KOPT-K1 (cell line): ENCODE measurements around the gene ZNF205.
"Not testable (repeated sequence)": the region's sequence is repeated elsewhere in the genome, so short reads cannot be mapped to it uniquely, and the experiment has no call there.

Experiments used
- H3K27ac ChIP-seq: fragments of 200-600 bp; sonication (generic); 2 replicates; pipeline ENCODE4 v1.5.1; 2016; ENCODE audit warnings: antibody characterized with exemption, mild to moderate bottlenecking, low read depth, low read length; ENCODE audit not compliant: poor library complexity, severe bottlenecking
- H3K36me3 ChIP-seq: fragments of 200-600 bp; sonication (generic); 2 replicates; pipeline ENCODE4 v1.5.1; 2017; ENCODE audit warnings: antibody characterized with exemption, mild to moderate bottlenecking, low read length, moderate library complexity; ENCODE audit not compliant: insufficient read depth
- H3K9me3 ChIP-seq: fragments of 200-600 bp; sonication (generic); 2 replicates; pipeline ENCODE4 v1.5.1; 2017; ENCODE audit warnings: antibody characterized with exemption, low read length, mild to moderate bottlenecking; ENCODE audit not compliant: insufficient read depth, poor library complexity, severe bottlenecking

Gene ZNF205

DNA sequence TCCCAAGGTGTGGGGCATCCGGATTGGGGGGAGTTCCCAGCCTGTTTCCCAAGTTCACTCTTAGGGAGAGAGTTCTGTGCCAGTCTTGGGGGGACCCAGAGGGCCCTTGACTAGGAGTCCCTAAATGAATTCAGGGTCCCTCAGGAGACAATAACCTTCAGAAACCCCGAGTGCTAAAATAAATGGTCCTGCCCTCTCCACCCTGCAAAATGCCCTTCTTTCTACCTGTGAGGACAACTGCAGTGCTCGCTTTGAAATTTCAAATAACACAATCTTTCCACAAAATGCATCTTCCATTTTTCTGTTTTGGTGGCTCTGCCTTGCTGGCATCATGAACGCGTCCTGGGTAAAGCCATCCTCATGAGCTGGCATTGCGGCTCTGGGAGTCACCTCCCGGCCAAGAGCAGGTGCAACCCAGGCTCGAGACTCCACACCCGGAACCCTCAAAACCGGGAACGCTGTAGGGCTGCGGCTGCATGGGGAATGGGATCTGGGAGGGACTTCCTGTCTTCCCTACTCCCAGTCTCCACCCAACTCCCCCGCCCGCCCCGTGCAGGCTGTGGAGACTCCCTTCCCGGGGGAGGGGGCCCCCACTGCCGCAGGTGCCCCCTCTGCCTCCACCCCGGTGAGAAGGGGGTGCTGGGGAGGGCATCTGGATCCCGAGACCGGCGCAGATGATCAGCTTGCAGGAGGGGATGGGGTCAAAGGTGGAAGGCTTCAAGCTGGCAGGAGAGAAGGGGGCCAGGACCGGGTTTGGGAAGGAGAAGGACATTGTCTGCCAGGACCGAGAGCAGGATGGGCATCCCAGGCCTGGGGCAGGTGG, at the start of gene ZNF205:
TSS of gene ZNF205 (plus strand) at position 529 of the 823 bp plus-strand sequence. CDS start 845 bp downstream, outside the sequence.
- H3K9me3 ChIP-seq, result no peaks in the 10 kb centered on the region
- no peaks in the 10 kb centered on the region for H3K36me3 ChIP-seq
- no peak within 1 kb of the TSS for H3K27ac ChIP-seq

DNA sequence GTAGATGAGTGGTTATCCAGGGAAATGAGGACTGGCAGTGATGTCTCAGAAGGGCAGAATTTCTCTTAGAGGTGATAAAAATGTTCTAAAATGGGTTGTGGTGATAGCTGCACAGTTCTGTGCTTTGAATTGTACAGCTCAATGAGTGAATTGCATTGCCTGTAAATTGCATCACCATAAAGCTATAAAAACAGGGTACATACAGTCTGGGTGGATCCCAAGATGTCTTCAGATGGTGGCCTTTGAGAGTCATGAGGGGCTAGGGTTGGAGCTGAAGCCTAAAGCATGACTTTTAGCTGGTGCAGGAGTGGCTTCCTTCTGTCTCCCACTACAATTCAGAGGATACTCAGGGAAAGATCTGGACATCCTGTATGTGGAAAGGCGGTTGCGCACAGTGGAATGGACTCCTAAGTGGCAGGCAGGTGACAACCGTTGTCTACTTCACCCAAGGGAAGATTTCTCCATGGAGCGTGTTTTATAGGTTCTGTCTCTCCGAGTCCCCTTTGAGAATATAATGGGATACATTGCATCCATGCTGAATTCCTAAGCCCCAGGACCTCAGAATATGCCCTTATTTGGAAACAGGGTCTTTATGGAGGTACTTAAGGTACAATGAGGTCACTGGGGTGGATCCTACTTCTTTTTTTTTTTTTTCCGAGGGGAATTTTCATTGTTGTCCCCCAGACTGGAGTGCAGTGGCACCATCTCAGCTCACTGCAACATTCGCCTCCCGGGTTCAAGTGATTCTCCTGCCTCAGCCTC, 48.6 kb upstream of the ZNF205 start:
- no peaks in the 10 kb centered on the region for H3K9me3 ChIP-seq
- no peak overlapping the region for H3K27ac ChIP-seq
- peaks cover 17% of the 10 kb centered on the region for H3K36me3 ChIP-seq

DNA sequence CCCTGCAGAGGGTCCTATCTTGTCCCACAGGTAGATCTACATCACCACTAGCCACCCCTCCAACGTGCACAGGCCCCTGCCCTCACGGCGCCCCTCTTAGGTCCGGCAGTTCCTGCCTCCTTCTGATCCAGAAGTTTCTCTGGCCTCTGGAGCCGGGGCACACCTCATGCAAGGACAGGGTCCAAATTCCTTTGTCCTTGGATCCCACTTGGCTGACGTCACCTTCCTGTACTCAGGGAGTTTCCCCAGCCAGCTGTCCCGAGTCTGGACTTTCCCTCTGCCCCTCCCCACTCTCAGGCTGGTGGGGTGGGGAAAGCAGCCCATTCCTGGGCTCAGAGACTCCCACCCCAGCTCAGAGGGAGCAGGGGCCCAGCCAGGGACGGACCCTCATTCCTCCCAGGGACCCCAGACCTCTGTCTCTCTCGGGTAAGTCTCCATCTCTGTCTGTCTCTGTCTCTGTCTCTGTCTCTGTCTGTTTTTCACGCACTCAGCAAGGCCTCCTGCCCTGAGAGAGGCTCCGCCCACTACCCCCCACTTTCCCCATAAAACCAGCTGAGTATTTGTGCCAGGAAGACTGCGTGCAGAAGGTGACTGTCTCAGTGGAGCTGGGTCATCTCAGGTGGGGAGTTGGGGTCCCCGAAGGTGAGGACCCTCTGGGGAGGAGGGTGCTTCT, 47.2 kb upstream of the ZNF205 start, which contains the start of gene IL32:
TSS of gene IL32 (plus strand) at position 572 of the 673 bp plus-strand sequence. CDS start 172 bp downstream, outside the sequence.
- H3K36me3 ChIP-seq, result peaks cover 28% of the 10 kb centered on the region
- peak within 1 kb of the TSS; percentile 76 for H3K27ac ChIP-seq
- no peaks in the 10 kb centered on the region for H3K9me3 ChIP-seq

DNA sequence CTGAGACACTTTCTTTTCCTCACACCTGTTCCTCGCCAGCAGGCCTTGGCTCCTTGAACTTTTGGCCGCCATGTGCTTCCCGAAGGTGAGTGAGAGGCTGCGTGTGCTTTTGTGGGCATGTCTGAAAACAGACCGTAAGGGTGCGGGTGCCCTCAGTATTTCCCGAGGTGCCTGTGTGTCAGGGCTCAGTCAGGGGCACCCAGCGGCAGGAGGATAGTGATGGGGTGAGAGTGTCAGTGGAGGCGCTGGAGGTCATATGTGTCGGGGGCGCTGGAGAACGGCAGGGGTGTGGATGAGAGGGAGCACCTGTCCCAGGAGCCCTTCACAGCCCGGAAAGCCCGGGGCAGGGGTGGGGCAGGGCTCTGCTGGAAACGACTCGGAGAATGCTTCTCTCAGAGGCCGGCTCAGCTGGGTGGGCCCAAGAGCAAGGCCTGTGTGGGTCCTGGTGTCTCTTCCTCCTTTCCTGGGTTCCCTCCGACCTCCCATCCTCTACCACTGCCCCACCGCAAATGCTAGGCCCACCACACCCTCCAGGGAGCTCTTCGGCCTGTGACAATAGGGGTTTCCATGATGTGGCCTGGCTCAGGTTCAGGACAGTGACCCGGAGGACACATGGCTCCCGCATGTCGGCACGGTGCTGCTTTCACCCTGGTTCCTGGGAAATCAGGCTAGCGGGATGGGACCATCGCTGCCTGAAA, 46.5 kb upstream of the ZNF205 start:
- peaks cover 28% of the 10 kb centered on the region for H3K36me3 ChIP-seq
- peak overlapping the region; percentile 76 for H3K27ac ChIP-seq
- no peaks in the 10 kb centered on the region for H3K9me3 ChIP-seq

DNA sequence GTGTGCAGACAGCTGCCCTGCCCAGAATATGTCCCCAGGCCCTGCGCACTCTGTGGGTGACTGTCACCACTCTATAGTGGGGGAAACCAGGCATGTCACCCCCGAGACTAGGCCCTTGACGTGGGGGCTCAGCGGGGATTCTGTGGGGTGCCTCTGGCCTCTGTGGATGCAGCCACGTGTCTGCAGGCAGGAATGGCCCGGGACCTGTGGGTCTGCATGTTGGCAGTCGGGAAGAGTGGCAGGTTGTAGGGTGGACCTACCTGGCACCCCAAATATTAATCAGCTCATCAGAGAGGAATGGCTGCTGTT, 46.0 kb upstream of the ZNF205 start:
- Histone ChIP-seq H3K27ac (peak overlapping the region; percentile 76), H3K9me3 (no peaks in the 10 kb centered on the region), H3K36me3 (peaks cover 28% of the 10 kb centered on the region)

DNA sequence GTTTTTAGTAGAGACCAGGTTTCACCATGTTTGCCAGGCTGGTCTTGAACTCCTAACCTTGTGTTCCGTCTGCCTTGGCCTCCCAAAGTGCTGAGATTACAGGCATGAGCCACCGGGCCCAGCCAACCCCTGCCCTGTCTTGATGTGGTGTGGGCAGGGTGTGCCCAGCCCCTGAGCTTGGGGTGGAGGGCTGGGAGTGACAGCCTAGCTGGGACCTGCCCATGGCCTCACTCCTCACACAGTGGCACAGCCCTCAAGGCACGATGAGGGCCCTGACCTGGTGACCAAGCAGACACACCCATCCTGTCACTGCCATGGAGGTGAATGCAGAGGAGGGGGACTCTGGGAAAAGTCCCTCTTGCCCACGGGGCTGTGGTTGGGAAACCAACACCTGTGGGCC, 43.9 kb upstream of the ZNF205 start:
- Histone ChIP-seq H3K27ac (peak overlapping the region; percentile 76), H3K36me3 (peaks cover 28% of the 10 kb centered on the region), H3K9me3 (no peaks in the 10 kb centered on the region)

DNA sequence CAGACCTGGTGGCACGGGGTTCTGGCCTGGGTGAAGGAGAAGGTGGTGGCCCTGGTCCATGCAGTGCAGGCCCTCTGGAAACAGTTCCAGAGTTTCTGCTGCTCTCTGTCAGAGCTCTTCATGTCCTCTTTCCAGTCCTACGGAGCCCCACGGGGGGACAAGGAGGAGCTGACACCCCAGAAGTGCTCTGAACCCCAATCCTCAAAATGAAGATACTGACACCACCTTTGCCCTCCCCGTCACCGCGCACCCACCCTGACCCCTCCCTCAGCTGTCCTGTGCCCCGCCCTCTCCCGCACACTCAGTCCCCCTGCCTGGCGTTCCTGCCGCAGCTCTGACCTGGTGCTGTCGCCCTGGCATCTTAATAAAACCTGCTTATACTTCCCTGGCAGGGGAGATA, 43.2 kb upstream of the ZNF205 start:
- peak overlapping the region; percentile 69 for H3K27ac ChIP-seq
- H3K36me3 ChIP-seq, result peaks cover 28% of the 10 kb centered on the region
- H3K9me3 ChIP-seq, result not testable (repeated sequence)

DNA sequence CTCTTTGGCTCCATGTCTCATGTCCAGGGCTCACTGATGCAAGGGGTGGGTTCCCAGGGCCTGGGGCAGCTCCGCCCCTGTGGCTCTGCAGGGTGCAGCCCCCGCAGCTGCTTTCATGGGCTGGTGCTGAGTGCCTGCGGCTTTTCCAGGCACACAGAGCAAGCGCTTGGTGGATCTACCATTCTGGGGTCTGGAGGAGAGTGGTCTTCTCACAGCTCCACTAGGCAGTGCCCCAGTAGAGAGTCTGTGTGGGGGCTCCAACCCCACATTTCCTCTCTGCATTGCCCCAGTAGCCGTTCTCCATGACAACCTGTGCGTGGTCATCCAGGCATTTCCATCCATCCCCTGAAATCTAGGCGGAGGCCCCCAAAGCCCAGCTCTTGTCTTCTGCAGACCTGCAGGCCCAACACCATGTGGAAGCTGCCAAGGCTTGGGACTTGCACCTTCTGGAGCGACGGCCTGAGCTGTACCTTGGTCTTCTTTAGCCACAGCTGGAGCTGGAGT, 41.7 kb upstream of the ZNF205 start:
- Histone ChIP-seq H3K9me3 (no peaks in the 10 kb centered on the region), H3K27ac (peak overlapping the region; percentile 69), H3K36me3 (peaks cover 28% of the 10 kb centered on the region)

DNA sequence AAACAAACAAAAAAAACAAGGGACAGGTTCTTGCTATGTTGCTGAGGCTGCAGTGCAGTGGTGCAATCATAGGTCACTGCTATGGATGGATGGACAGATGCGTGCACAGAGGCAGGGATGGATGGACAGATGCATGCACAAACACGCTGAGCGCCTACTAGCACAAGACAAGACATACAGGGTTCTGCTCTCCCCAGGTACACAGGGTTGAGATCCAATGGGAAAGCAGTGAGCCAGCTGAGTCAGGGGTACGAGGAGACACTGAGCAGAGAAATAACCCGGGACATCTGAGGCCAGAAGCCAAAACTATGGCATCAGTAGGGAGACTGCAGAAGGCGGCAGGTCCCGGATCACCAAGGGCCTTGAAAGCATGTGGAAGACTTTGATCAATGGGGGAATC, 40.7 kb upstream of the ZNF205 start:
- H3K27ac ChIP-seq, result peak overlapping the region; percentile 69
- H3K36me3 ChIP-seq, result peaks cover 28% of the 10 kb centered on the region
- H3K9me3 ChIP-seq, result no peaks in the 10 kb centered on the region

DNA sequence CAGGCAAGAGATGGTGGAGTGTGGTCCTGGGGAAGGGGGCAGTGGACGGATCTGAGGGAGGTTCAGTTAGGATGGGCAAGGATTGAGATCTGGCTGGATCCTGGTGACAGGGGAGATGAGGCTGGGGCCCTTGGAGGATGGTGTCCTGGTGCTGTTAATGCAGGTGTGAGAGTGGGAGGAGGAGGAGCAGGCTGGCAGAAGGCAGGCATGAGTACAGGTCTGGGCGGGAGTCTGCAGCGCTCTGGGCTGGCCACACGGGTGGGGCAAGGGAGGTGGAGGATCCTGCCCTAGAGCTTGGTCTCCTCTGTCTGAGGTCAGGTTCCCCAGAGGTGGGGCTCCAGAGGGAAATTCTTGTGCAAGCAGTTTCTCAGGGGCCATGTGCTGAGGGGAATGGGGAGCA, 40.2 kb upstream of the ZNF205 start:
- H3K9me3 ChIP-seq, result not testable (repeated sequence)
- Histone ChIP-seq H3K27ac (peak overlapping the region; percentile 69), H3K36me3 (peaks cover 28% of the 10 kb centered on the region)

DNA sequence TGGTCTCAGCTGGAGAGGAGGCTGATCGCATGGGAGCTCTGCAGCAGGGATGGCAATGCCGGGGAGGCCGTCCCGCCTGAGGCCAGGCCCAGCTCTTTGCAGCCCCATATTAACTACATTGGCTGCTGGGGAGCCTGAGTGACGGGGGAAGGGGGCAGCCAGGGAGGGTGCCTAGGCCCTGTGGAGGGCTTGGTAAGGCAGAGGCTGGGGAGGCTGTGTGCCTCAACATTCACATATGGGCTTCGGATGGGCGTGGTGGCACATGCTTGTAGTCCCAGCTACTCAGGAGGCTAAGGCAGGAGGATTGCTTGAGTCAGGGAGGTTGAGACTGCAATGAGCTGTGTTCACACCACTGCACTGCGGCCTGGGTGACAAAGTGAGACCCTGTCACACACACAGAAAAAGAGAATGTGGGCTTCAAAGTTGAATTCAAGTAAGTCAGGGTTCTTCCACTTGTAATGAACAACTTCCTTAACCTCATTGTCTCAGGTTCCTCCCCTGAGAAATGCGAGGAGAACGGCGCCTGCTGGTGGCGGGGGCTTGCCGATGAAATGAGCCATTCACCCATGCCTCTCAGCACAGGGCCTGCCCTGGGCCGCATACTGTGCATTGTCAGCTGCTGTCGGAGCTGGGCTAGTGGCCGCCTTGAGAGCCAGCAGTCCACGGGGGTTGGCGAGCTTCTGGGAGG, 39.7 kb upstream of the ZNF205 start:
- H3K27ac ChIP-seq, result peak overlapping the region; percentile 99
- H3K9me3 ChIP-seq, result not testable (repeated sequence)

DNA sequence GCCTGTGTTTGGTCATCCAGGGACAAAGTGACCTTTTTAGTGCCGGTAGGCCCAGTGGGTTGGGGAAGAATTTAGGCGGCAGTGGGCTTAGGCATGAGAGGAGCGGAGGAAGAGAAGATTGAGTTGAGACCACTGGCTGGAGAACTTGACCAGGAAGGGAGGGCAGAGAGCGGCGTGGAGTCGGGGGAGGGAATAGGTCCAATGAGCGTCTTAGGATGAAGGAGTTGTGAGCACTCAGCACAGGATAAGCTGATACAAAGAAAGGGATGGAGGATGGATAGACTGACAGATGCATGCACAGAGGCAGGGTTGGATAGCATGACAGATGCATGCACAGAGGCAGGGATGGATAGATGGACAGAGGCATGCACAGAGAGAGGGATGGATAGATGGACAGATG, 38.9 kb upstream of the ZNF205 start:
- Histone ChIP-seq H3K9me3 (no peaks in the 10 kb centered on the region), H3K36me3 (peaks cover 14% of the 10 kb centered on the region), H3K27ac (peak overlapping the region; percentile 99)

More for the DNA sequence above, 39.7 kb upstream of the ZNF205 start:
- H3K36me3 ChIP-seq, result peaks cover 22% of the 10 kb centered on the region

DNA sequence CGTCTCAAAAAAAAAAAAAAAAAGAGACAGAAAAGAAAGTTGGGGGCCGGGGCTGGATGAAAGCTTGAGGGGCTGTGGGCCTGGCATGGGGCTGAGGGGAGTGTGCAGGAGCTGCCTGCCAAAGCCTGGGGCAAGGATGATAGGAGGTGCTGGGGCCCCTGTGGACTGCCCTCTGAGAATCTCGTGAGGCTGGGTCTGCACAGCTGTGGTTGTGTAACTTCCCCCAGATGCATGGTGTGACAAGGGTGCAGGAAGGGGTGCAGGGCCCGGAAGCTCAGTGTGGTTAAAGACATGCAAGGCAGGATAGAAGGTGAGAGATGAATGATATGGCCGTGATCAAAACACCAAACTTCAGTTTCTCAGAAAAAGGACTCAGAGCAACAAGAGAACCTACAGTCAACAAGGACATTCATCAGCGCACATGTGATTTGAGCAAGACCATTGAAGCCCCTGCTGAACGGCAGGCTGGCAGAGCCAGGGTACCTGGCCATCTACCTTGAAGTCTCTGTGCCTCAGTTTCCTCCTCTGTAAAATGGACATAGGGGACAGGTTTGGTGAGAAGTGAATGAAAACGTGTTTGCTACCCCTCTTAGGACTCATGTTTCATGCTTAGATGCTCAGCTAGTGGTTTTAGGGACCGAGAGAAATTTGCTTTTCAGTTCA, 37.4 kb upstream of the ZNF205 start:
- H3K9me3 ChIP-seq, result no peaks in the 10 kb centered on the region
- H3K27ac ChIP-seq, result peak overlapping the region; percentile 99
- H3K36me3 ChIP-seq, result no peaks in the 10 kb centered on the region

DNA sequence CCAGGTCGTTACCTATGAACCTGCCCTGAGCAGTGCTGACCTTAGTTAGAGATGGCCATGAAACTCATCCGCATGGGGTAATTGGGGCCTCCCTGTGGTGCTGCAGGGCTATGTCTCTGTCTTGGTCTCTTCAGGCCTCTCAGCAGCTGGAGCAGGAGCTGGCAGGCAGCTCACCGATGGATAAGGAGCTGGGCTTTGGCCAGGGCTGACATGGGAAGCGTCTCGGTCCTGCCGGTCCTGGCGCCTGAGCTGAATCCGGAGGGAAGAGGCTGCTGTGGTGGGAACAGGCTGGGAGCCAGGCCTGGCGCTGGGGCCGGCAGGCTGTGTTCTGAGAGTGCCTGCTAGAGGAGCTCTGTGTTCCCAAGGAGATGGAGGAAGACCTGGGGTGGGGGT, 36.9 kb upstream of the ZNF205 start:
- H3K27ac ChIP-seq, result peak overlapping the region; percentile 99
- H3K9me3 ChIP-seq, result peaks cover 2% of the 10 kb centered on the region
- H3K36me3 ChIP-seq, result no peaks in the 10 kb centered on the region
